Measurements from ENCODE around the gene ZCCHC24. TPM values are rescaled to one million over a fixed set of nuclear protein-coding genes. Genes with fewer than 3 reads are reported as not detected.
A peak's percentile ranks its signal among the peaks of the same experiment; 100 is the strongest.

ZCCHC24 gene
- total RNA-seq, 1 donor from 2014 or later = 180 TPM

DNA sequence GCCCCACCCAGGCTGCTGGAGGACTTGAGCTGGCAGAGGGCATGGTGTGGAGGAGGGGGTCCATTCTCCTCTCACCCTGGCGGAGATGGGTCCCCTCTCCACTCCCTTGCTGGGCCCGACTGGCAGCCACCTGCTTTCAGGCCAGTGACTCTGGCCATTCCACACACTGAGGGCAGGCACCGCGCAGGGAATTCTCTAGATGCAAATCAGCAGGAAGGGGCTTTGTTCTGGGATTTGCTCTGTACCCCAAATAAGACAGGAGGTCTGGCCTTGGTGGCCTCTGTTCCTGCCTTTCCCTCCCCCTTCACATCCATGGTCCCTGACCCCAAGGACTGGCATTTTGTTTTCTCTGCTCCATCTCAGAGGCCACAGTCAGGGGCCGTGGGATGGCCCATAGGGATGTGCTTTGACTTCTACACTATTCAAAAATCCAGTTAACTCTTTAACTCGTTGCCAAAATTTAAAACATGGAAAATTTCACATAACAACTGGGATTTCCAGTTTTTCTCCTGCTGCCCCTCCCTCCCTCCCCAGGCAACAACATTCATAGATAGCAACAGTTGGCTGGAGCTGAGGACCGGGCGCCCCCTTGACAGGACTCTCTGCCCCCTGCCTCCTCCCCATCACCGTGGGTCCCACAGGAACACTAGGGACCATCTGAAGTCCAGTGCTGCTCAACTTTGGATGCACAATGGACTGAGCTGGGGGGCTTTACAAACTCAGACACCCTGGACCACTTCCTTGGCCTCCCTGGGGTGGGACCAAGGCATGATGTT lies 64.3 kb downstream of the ZCCHC24 start:
- H3K27me3 ChIP-seq = no peaks in the 10 kb centered on the region
- no peaks in the 10 kb centered on the region for H3K9me3 ChIP-seq
- peaks cover 21 to 34% of the 10 kb centered on the region in 2 donors for H3K4me1 ChIP-seq
- peak overlapping the region; percentile 77 to 83 for H3K27ac ChIP-seq
- intact Hi-C loops (cut with DNase I) = loop anchor here (1.0 kb wide), 2 partner anchors 20 to 65 kb away; no protein-coding TSS in a partner anchor
- no peak overlapping the region for H3K4me3 ChIP-seq
- H3K36me3 ChIP-seq = peaks cover 6 to 14% of the 10 kb centered on the region in 2 donors
- TF ChIP-seq, protein P1, sequence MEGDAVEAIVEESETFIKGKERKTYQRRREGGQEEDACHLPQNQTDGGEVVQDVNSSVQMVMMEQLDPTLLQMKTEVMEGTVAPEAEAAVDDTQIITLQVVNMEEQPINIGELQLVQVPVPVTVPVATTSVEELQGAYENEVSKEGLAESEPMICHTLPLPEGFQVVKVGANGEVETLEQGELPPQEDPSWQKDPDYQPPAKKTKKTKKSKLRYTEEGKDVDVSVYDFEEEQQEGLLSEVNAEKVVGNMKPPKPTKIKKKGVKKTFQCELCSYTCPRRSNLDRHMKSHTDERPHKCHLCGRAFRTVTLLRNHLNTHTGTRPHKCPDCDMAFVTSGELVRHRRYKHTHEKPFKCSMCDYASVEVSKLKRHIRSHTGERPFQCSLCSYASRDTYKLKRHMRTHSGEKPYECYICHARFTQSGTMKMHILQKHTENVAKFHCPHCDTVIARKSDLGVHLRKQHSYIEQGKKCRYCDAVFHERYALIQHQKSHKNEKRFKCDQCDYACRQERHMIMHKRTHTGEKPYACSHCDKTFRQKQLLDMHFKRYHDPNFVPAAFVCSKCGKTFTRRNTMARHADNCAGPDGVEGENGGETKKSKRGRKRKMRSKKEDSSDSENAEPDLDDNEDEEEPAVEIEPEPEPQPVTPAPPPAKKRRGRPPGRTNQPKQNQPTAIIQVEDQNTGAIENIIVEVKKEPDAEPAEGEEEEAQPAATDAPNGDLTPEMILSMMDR (IDR thresholded peaks at IDR 0.05) = no peak
- DNase-seq (ENCODE audit: low spot score in 2 of 2) = peak in 1 of 2 donors; percentile 56

DNA sequence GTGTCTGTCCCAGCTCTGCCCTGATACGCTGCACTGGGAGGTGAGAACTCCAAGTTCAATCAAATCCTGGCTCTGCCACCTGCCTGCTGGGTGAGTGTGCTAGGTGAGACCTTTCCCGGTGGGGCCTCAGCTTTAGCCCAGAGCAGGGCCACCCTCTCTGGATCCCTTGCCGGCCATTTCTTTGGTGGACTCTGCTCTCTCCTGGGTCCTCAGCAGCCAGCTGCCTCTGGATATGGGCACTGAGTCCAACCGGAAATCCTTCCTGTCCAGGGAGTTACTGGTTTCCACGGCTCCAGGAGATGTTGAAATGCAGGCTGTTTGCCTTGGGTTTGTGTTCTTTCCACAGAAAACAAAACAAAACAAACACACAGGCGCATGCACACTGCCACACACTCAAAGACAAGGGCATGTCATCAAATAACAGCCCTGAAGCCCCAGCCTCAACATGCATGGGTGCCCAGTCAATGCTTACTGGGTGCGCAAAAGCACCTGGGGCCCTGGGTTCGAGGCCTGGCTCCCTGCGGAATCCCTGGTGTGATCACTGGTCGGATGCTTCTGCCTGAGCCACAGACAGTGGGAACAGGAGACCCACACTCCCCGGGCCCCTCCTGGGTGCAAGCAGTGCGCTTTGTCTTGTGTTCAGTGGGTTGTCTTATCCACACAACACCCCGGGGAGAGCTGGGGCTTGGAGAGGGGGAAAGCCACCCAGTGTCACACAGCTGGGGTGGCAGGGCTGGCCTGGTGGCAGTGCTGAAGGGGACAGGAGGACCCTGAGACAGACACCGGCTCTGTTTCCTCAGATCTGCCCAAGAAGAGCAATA lies 65.1 kb downstream of the ZCCHC24 start:
- Histone ChIP-seq H3K27ac (peak overlapping the region; percentile 77 to 83), H3K9me3 (no peaks in the 10 kb centered on the region), H3K4me1 (peaks cover 21 to 34% of the 10 kb centered on the region in 2 donors), H3K27me3 (no peaks in the 10 kb centered on the region), H3K36me3 (peaks cover 0 to 7% of the 10 kb centered on the region in 2 donors), H3K4me3 (peak overlapping the region in 1 of 2 donors; percentile 14)
- TF ChIP-seq, protein P1 (IDR thresholded peaks at IDR 0.05) = no peak
- DNase-seq (ENCODE audit: low spot score in 2 of 2) = peak in 1 of 2 donors; percentile 88
- intact Hi-C loops (cut with DNase I) = loop anchor here (1.0 kb wide), 2 partner anchors 21 to 66 kb away; no protein-coding TSS in a partner anchor

DNA sequence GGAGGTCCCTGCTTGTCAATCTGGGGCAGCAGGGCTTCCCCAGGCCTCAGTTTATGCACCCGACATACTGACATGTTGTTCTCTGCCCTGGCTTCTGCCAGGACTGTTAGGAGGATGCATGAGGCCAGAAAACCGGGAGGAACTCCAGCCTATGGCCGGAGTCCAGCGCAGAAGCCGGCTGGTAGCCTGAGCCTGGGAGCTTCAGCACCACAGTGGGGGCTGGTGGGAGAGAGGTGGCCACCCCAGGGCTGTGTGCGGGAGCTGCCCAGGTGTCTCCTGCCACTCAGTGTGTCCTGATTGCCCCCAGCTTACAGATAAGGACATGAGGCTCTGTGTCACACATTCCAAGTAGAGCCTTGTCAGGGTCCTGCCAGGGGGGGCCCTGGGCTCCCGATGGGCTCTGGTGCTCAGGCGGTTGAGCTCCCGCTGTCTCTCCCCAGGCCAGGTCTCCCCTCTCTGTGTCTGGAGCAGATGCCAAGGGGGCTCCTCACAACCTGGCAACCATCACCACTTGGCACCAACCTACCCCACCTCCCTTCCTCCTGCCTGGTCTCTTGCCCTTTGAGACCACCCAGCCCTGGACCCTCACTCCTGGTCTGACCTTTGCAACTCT lies 65.8 kb downstream of the ZCCHC24 start:
- DNase-seq (ENCODE audit: low spot score in 2 of 2) = peak in 1 of 2 donors; percentile 72
- Histone ChIP-seq H3K27ac (peak overlapping the region; percentile 77 to 83), H3K4me1 (peaks cover 21 to 37% of the 10 kb centered on the region in 2 donors), H3K9me3 (no peaks in the 10 kb centered on the region), H3K27me3 (no peaks in the 10 kb centered on the region), H3K36me3 (no peaks in the 10 kb centered on the region), H3K4me3 (peak overlapping the region in 1 of 2 donors; percentile 14)
- intact Hi-C loops (cut with DNase I) = loop anchor here (1.0 to 10.0 kb wide), 3 partner anchors 22 to 765 kb away; no protein-coding TSS in a partner anchor
- TF ChIP-seq, protein P1 (IDR thresholded peaks at IDR 0.05) = no peak

DNA sequence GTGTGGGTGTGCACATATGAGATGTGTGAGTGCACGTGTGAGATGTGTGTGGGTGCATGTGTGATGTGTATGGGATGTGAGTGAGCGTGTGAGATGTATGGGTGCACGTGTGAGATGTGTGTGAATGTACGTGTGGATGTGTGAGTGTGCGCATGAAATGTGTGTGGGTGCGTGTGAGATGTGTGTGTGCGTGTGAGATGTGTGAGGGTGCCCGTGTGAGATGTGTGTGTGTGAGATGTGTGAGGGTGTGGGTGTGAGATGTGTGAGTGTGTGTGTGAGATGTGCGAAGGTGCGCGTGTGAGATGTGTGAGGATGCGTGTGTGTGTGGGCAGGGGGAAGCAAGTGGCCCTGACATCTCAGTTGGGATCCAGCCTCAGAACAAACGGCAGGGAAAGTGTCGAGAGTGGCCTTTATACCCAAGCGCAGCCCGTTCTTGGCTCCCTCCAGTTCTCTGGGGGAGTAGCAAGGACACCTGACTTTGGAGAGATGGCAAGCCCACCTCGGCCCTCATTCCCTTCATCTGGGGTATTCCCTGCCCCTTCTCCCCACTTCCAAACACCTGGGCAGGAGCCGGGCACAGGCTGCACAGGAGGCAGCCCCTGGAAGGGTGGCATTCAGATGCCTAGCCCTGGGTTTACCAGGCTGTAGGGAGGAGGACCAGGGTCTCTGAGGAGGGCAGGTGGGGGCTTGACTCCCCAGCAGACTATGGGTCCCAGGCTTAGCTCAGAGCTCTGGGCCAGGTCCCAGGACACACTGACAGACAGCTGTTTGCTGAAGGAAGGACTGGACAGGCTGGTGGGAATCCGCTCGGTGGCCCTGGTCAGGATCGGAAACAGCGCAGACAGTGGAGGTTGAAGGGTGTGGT lies 66.5 kb downstream of the ZCCHC24 start:
- peak in 1 of 2 donors; percentile 55 for DNase-seq (ENCODE audit: low spot score in 2 of 2)
- no peaks in the 10 kb centered on the region for H3K9me3 ChIP-seq
- intact Hi-C loops (cut with DNase I) = loop anchor here (10.0 kb wide), 1 partner anchor 766 kb away; no protein-coding TSS in a partner anchor
- no peaks in the 10 kb centered on the region for H3K27me3 ChIP-seq
- TF ChIP-seq, protein P1 (IDR thresholded peaks at IDR 0.05) = no peak
- peak overlapping the region; percentile 77 to 83 for H3K27ac ChIP-seq
- peak overlapping the region in 1 of 2 donors; percentile 14 for H3K4me3 ChIP-seq
- no peaks in the 10 kb centered on the region for H3K36me3 ChIP-seq
- peaks cover 21 to 39% of the 10 kb centered on the region in 2 donors for H3K4me1 ChIP-seq

Data from ascending aorta (tissue), 2 donors.